Measurements from ENCODE around the gene ZIC2. TPM values are rescaled to one million over a fixed set of nuclear protein-coding genes. Genes with fewer than 3 reads are reported as not detected.

The ZIC2 gene
- total RNA-seq, 4 donors from 2014 or later, result not detected

GRCh38 chr13:99991013-99991827 is 9.6 kb downstream of the ZIC2 start:
- no peak for DNase-seq (ENCODE audit: low spot score in 2 of 2)
- Histone ChIP-seq H3K27ac (no peak overlapping the region), H3K36me3 (no peaks in the 10 kb centered on the region), H3K4me1 (peaks cover 0 to 45% (median 5%) of the 10 kb centered on the region in 4 donors), H3K9me3 (no peaks in the 10 kb centered on the region), H3K27me3 (peaks cover 10 to 100% of the 10 kb centered on the region in 2 donors), H3K4me3 (no peak overlapping the region)
- 10 to 15% methylated on average over 25 to 34 of the region's 35 CpGs for WGBS, 2 donors
- TF ChIP-seq EP300 (IDR thresholded peaks at IDR 0.05) (no peak), CTCF (IDR thresholded peaks at IDR 0.05) (no peak), POLR2A (IDR thresholded peaks at IDR 0.05) (no peak)

DNA sequence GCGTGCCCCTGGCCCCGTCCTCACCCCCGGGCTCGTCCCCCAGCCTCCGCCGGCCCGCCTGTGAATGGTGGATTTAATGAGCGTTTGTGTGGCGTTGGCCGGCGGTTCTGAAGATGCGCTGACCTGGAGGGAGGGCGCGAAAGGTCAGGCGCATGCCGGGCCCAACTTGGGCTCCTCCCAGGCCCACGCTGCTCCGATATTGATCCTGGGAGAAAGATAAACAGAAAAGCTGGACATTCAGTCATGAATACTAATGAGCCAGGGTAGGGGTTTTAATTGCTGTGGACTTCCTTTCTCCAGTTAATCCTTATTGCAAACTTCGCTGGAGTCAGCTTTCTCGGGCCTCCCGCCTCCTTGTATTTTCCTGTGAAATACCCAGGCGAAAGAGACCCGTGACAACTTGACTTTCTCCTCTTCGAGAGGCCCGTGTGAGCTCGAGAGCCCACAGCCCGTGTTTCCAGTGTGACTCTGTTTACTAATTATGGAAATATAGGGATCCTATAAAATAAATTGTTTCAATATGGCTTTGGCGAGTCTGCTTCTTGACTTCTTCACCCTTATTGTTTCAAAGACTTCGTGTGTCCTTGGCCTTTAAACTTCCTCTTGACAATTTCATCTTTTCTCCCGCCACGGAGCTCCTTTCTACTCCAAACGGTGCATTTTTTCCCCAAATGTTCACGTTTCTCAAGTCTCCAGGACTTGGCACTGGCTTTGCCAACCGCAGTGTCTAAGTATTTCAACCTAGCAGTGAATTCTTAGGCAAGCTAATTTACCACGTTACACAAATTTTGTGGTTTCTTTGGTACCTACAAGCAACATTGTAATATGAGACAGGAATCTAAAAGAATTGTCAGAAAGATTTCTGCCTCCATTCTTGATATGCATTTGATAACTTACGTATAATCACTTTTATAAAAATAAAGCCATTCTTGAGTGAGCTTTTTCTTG is 10.5 kb downstream of the ZIC2 start:
- DNase-seq (ENCODE audit: low spot score in 2 of 2), result no peak
- H3K27me3 ChIP-seq, result peaks cover 13 to 100% of the 10 kb centered on the region in 2 donors
- H3K36me3 ChIP-seq, result no peaks in the 10 kb centered on the region
- H3K27ac ChIP-seq, result no peak overlapping the region
- WGBS, 2 donors, result 11 to 18% methylated on average over 35 to 36 of the region's 36 CpGs
- H3K4me3 ChIP-seq, result no peak overlapping the region
- H3K9me3 ChIP-seq, result no peaks in the 10 kb centered on the region
- TF ChIP-seq POLR2A (IDR thresholded peaks at IDR 0.05) (no peak), CTCF (IDR thresholded peaks at IDR 0.05) (no peak), EP300 (IDR thresholded peaks at IDR 0.05) (no peak)
- peaks cover 0 to 45% (median 5%) of the 10 kb centered on the region in 4 donors for H3K4me1 ChIP-seq

- Histone ChIP-seq H3K4me3 (no peak overlapping the region), H3K4me1 (peaks cover 0 to 48% (median 5%) of the 10 kb centered on the region in 4 donors), H3K27me3 (peaks cover 13 to 100% of the 10 kb centered on the region in 2 donors), H3K9me3 (peaks cover 0 to 6% (median 0%) of the 10 kb centered on the region in 4 donors), H3K27ac (no peak overlapping the region), H3K36me3 (no peaks in the 10 kb centered on the region)
- 9% methylated on average over 3 of the region's 3 CpGs for WGBS, 2 donors
- no peak for DNase-seq (ENCODE audit: low spot score in 2 of 2)
- TF ChIP-seq POLR2A (IDR thresholded peaks at IDR 0.05) (no peak), CTCF (IDR thresholded peaks at IDR 0.05) (no peak), EP300 (IDR thresholded peaks at IDR 0.05) (no peak)
Measured at GRCh38 chr13:99992949-99993351, 11.4 kb downstream of the ZIC2 start.

DNA sequence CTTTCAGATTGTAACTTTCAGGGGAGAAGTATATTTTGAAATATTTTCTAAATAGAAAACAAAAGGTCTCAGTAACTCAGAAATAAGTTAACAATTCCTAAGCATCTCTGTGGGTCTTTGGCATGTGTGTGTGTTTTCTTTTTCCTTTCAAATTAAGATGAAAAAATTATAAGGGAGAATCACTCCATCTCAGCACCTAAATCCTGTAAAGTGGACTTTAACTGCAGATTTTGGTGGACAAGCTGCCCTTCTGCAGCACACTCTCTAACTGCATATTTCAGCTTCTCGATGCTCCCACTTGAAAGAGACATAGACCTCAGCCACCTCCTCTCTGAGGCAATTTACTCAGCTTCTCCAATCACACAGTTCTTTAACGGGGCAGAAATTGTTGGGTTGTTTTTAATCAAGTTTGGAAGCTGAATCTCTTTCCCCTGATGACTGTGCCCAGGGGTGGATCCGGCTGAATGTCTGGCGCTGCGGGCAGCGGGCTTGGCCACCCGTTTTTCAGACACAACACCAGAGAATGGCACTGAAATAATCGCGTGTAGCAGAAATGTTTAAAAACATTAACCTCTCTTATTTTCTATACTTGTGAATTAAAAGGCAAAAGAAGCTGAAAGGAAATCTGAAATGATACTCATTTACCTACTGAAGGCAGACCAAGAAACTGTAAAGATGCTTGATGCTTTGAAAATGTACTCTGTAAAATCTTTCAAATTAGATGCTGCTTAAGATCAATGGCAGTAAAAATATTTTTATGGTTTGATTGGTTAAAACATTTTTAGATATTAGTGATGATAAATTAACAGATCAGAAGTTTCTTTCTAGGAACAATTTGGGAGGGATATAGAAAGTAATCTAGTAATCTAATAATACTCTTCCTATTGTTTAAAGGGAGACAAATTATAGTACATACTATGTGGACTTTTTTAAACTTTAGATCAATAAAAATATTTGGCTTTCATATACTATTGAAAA is 12.4 kb downstream of the ZIC2 start:
- Histone ChIP-seq H3K9me3 (peaks cover 0 to 7% (median 0%) of the 10 kb centered on the region in 4 donors), H3K4me1 (peaks cover 0 to 41% (median 5%) of the 10 kb centered on the region in 4 donors), H3K27ac (no peak overlapping the region), H3K36me3 (no peaks in the 10 kb centered on the region), H3K4me3 (no peak overlapping the region), H3K27me3 (peaks cover 13 to 100% of the 10 kb centered on the region in 2 donors)
- DNase-seq (ENCODE audit: low spot score in 2 of 2), result no peak
- TF ChIP-seq CTCF (IDR thresholded peaks at IDR 0.05), result no peak
- TF ChIP-seq POLR2A (IDR thresholded peaks at IDR 0.05), result no peak
- TF ChIP-seq EP300 (IDR thresholded peaks at IDR 0.05), result peak in 1 of 2 donors; percentile 9
- WGBS, 2 donors, result 8 to 17% methylated on average over 9 of the region's 9 CpGs
